Measurements from ENCODE around the gene CAMK2A.

CAMK2A gene

GRCh38 chr5:150318613-150319483 lies 29.3 kb upstream of the CAMK2A start:
- peak; percentile 92 for DNase-seq (ENCODE audit: low spot score)
- TF ChIP-seq, protein P1, sequence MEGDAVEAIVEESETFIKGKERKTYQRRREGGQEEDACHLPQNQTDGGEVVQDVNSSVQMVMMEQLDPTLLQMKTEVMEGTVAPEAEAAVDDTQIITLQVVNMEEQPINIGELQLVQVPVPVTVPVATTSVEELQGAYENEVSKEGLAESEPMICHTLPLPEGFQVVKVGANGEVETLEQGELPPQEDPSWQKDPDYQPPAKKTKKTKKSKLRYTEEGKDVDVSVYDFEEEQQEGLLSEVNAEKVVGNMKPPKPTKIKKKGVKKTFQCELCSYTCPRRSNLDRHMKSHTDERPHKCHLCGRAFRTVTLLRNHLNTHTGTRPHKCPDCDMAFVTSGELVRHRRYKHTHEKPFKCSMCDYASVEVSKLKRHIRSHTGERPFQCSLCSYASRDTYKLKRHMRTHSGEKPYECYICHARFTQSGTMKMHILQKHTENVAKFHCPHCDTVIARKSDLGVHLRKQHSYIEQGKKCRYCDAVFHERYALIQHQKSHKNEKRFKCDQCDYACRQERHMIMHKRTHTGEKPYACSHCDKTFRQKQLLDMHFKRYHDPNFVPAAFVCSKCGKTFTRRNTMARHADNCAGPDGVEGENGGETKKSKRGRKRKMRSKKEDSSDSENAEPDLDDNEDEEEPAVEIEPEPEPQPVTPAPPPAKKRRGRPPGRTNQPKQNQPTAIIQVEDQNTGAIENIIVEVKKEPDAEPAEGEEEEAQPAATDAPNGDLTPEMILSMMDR (conservative IDR thresholded peaks at IDR 0.05; ENCODE audit: low read depth) = no peak
- H3K27ac ChIP-seq = peak overlapping the region; percentile 89
- ChIA-PET POLR2A (ENCODE audit: low non-redundant PET) (no interaction called here), CTCF (interaction anchor here (0.6 to 1.0 kb wide), 5 partner anchors 13 to 115 kb away, joined by 3 to 6 read pairs (median 3); no protein-coding TSS in a partner anchor)

DNA sequence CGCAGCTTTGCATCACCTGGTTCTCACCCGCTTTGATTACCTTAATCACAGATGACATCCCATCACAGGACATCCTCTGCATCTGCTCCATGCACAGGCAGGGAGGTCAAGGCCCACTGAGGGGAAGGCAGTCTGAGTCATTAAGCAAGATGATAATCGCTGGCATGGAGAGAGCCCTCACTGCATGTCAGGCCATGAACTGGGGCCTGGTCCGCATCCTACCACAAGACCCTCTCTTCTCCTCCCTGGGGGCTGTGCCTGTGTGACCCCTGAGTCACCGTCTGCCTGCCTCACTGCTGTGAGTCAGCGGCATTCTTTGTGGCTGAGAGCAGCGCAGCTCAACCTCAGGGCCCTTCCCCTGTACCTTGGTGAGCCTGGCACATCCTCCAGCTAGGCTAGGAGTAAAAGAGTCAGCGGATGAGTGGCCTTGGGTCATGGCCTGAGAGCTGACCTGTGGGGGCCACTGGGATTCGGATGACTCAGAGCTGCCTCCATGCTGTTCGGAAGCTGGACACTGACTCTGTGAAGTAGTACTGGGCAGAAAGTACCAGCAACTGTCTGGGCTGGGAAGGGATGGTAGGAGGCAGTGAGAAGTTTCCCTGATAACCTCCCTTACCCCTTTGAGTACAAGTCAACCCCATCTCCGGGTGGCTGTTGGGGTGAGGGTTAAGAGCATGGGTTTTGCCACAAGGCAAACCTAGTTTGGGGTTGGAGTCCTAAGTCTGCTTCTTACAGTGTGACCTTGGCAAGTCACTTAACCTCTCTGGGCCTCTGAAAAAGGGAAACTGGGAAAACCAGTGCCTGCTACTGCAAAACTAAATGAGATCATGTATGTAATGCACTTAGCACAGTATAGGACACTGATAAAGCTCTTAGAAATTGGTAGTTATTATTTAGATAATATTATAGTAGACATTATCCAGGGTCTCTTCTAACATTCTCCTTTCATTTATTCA lies 27.8 kb upstream of the CAMK2A start:
- POLR2A ChIA-PET (ENCODE audit: low non-redundant PET) = no interaction called here
- peak overlapping the region; percentile 93 for H3K27ac ChIP-seq
- peak; percentile 98 for DNase-seq (ENCODE audit: low spot score)

GRCh38 chr5:150316320-150316719 lies 26.7 kb upstream of the CAMK2A start:
- H3K27ac ChIP-seq = peak overlapping the region; percentile 93
- CTCF ChIA-PET = interaction anchor here (0.8 kb wide), 1 partner anchor 34 kb away, joined by 3 read pairs; no protein-coding TSS in a partner anchor
- POLR2A ChIA-PET (ENCODE audit: low non-redundant PET) = no interaction called here
- DNase-seq (ENCODE audit: low spot score) = no peak
- TF ChIP-seq, protein P1 (conservative IDR thresholded peaks at IDR 0.05; ENCODE audit: low read depth) = no peak

More for the DNA sequence above, 27.8 kb upstream of the CAMK2A start:
- CTCF ChIA-PET = interaction anchor here (1.2 kb wide), 1 partner anchor 15 kb away, joined by 3 read pairs; the partner anchor contains the start of gene ARSI
- TF ChIP-seq, protein P1 (conservative IDR thresholded peaks at IDR 0.05; ENCODE audit: low read depth) = no peak

DNA sequence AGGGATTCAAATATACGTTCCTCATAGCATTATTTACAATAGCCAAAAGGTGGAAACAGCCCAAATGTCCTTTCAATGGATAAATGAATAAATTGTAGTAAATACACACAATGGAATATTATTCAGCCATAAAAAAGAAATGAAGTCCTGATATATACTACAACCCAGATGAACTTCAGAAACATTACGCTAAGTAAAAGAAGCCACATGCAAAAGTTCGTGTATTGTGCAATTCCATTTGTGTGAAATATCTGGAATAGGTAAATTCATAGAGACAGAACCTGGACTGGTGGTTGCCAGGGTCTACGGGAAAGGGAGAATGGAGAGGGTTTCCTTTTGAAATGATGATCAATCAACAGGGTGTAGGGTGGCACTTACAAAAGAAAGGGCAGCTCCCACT lies 25.7 kb upstream of the CAMK2A start:
- H3K27ac ChIP-seq = no peak overlapping the region
- no peak for DNase-seq (ENCODE audit: low spot score)
- TF ChIP-seq, protein P1 (conservative IDR thresholded peaks at IDR 0.05; ENCODE audit: low read depth) = no peak
- ChIA-PET POLR2A (ENCODE audit: low non-redundant PET) (no interaction called here), CTCF (interaction anchor here (0.8 kb wide), 1 partner anchor 35 kb away, joined by 3 read pairs; no protein-coding TSS in a partner anchor)

DNA sequence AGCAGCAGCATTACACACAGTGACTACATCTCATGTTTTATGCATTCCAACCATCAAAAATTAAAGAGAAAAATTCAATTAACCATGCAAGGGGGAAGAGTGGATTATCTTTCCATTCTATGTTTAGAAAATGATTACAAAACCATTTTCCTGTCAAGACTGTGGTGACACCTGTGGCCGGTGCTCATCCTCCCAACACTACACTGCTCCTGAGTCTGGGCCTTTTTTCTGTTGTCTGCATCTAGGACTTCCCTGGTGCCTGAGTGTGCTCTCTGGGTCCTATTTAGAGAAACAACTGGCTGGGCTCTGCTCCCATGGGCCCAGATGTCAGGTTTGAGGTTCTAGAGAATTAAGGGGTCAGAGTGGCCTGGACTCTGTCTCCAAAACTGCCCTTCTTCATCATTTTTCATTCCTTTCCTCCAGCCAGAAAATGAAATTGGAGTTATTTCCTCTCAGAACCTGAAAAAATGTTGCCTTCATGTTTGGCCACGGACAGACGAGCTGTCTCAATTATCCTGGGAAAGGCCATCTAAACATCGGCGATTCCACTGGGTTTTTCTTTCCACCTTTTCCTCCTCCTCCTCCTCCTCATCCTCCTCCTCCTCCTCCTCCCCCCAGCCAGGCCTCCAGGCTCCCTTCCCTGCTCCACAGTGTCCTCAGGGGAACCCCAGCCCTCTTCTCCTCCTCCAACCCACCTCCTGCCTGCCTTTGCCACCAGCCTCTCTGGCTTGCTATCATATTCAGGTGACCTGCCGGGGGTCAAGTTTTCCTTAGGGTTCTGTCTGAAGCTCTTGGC lies 24.5 kb upstream of the CAMK2A start:
- ChIA-PET CTCF (no interaction called here), POLR2A (ENCODE audit: low non-redundant PET) (no interaction called here)
- TF ChIP-seq, protein P1 (conservative IDR thresholded peaks at IDR 0.05; ENCODE audit: low read depth) = no peak
- no peak overlapping the region for H3K27ac ChIP-seq
- no peak for DNase-seq (ENCODE audit: low spot score)

All from RWPE1 (cell line).